Measurements from ENCODE around the gene SLIT3.

DNA sequence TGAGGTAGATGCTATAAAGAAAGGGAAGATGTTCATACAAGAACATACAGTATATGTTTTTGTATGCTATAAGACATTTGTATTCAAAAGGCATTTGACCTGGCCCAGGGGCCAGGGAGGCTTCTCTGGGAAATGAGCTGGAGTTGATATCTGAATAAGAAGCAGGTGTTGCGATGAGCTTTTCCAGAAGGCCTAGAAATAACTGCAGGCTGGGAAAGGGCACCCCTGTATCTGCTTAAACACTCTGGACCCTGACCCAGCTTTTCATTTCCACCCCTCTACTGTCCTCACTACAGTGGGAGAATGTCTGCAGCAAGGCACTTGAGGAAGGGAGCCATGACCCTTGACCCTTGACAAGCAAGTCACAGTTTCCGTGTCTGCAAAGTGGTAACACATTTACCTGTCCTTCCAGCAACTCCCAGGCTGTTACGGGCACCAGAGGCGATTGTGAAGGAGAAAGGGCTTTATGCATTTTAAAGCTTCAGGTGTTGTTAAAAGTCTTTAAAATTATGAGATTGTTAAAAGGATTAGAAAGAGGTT, 633.6 kb downstream of the SLIT3 start:
- no peak for TF ChIP-seq POLR2AphosphoS5 (IDR thresholded peaks at IDR 0.05; ENCODE audit: borderline replicate concordance, low read depth, low read length)
- TF ChIP-seq EZH2 (IDR thresholded peaks at IDR 0.05): no peak

Measured in SK-N-MC (cell line).